ENCODE results near the gene OXCT1. TPM values are rescaled to one million over a fixed set of nuclear protein-coding genes. Genes with fewer than 3 reads are reported as not detected.
"Not testable (repeated sequence)": the region's sequence is repeated elsewhere in the genome, so short reads cannot be mapped to it uniquely, and the experiment has no call there.

Gene OXCT1
- total RNA-seq, 2 donors from 2014 or later: 32.8 to 161 TPM

- TF ChIP-seq CTCF (IDR thresholded peaks at IDR 0.05): no peak
- H3K36me3 ChIP-seq: peaks cover 23% of the 10 kb centered on the region
- no peak for DNase-seq (ENCODE audit: low spot score)
Observed at GRCh38 chr5:41738710-41739354, 131.4 kb downstream of the OXCT1 start.

GRCh38 chr5:41736641-41737040, 133.6 kb downstream of the OXCT1 start:
- Histone ChIP-seq H3K27me3 (no peaks in the 10 kb centered on the region), H3K9me3 (no peaks in the 10 kb centered on the region), H3K4me1 (no peaks in the 10 kb centered on the region), H3K4me3 (no peak overlapping the region), H3K27ac (no peak overlapping the region), H3K36me3 (peaks cover 23% of the 10 kb centered on the region)
- no peak for DNase-seq (ENCODE audit: low spot score)
- no peak for TF ChIP-seq CTCF (IDR thresholded peaks at IDR 0.05)

More at GRCh38 chr5:41738710-41739354, 131.4 kb downstream of the OXCT1 start:
- no peaks in the 10 kb centered on the region for H3K27me3 ChIP-seq
- H3K4me3 ChIP-seq: no peak overlapping the region
- no peak overlapping the region for H3K27ac ChIP-seq
- no peaks in the 10 kb centered on the region for H3K4me1 ChIP-seq
- no peaks in the 10 kb centered on the region for H3K9me3 ChIP-seq

- H3K27ac ChIP-seq: no peak overlapping the region
- no peak overlapping the region for H3K4me3 ChIP-seq
- H3K4me1 ChIP-seq: no peaks in the 10 kb centered on the region
- H3K9me3 ChIP-seq: no peaks in the 10 kb centered on the region
- TF ChIP-seq CTCF (IDR thresholded peaks at IDR 0.05): no peak
- DNase-seq (ENCODE audit: low spot score): no peak
- H3K36me3 ChIP-seq: peaks cover 30% of the 10 kb centered on the region
- H3K27me3 ChIP-seq: no peaks in the 10 kb centered on the region
Observed at GRCh38 chr5:41735213-41735612, 135.0 kb downstream of the OXCT1 start.

DNA sequence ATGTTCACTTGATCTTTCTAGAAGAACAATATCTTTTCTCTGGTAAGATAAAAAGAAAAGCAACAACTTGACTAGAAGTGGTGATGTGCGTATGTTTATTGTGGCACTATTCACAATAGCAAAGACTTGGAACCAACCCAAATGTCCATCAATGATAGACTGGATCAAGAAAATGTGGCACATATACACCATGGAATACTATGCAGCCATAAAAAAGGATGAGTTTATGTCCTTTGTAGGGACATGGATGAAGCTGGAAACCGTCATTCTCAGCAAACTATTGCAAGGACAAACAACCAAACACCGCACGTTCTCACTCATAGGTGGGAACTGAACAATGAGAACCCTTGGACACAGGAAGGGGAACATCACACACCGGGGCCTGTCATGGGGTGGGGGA, 140.8 kb downstream of the OXCT1 start:
- H3K36me3 ChIP-seq; H3K27me3 ChIP-seq; H3K9me3 ChIP-seq; H3K4me1 ChIP-seq; H3K4me3 ChIP-seq; H3K27ac ChIP-seq; DNase-seq (ENCODE audit: low spot score): not testable (repeated sequence)

DNA sequence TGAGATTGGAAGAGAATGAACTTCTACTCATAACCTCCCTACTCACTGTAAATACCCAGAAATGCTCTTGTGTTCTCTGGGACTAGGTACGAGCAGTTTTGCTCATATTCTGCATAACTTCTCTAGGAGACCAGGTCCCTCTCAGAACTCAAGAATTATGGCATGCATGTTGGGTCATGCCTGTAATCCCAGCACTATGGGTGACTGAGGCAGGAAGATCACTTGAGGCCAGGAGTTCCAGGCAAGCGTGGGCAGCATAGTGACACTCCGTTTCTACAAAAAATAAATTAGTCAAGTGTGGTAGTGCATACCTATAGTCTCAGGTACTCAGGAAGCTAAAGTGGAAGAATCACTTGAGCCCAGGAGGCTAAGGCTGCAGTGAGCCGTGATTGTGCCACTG, 141.9 kb downstream of the OXCT1 start:
- no peak for TF ChIP-seq CTCF (IDR thresholded peaks at IDR 0.05)
- H3K36me3 ChIP-seq: peaks cover 8% of the 10 kb centered on the region
- no peak overlapping the region for H3K27ac ChIP-seq
- H3K4me1 ChIP-seq: no peaks in the 10 kb centered on the region
- no peaks in the 10 kb centered on the region for H3K9me3 ChIP-seq
- H3K27me3 ChIP-seq: no peaks in the 10 kb centered on the region
- no peak for DNase-seq (ENCODE audit: low spot score)
- no peak overlapping the region for H3K4me3 ChIP-seq

GRCh38 chr5:41722359-41722950, 147.8 kb downstream of the OXCT1 start:
- DNase-seq (ENCODE audit: low spot score): no peak
- Histone ChIP-seq H3K4me1 (no peaks in the 10 kb centered on the region), H3K36me3 (no peaks in the 10 kb centered on the region), H3K4me3 (no peak overlapping the region), H3K27ac (no peak overlapping the region), H3K9me3 (no peaks in the 10 kb centered on the region), H3K27me3 (no peaks in the 10 kb centered on the region)
- TF ChIP-seq CTCF (IDR thresholded peaks at IDR 0.05): no peak

All from right atrium auricular region (tissue), 2 donors.